ENCODE measurements around the gene UBAP2. TPM values are rescaled to one million over a fixed set of nuclear protein-coding genes. Genes with fewer than 3 reads are reported as not detected.

Gene UBAP2
- total RNA-seq, 1 donor from 2014 or later = 73.3 TPM

DNA sequence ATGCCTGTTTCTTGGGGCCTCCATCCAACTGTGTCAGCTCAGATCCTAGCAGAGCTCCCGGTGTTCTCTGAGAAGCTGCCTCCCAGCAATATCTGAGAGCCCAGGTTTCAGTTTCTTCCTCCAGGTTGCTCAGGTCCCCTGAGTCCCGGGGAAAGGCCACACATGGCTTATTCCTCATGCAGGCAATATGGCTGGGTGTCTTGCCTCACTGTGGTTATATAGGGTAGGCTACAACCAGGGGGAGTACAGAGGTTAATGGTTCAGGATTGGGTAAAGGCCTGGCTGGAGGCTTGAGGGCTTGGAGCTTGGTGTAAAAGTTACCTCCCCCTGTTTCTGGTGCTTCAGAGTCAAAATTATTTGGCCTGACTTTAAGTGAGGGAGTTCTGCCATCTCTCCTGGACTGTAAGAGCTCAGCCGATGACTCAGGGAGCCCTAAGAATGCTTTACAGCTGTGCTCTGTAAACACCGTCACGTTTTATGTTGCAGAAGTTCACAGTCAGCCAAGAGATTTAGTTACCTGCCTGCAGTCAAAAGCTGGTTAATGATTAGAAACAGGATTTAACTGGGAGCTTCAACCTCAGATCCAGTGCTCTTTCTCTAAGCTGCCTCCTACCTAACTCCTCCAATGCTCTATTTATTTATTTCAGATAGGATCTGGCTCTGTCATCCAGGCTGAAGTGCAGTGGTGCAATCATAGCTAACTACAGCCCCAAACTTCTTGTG is 24.3 kb upstream of the UBAP2 start:
- no peak for FAIRE-seq
- no peak overlapping the region for H3K27ac ChIP-seq (ENCODE audit: low read depth, low read length)
- H3K27me3 ChIP-seq (ENCODE audit: insufficient read depth, low read length) = no peaks in the 10 kb centered on the region
- no peaks in the 10 kb centered on the region for H3K36me3 Mint-ChIP-seq (ENCODE audit: low read depth, unreplicated experiment)
- H3K4me3 ChIP-seq (ENCODE audit: insufficient read depth, low read depth, low read length) = no peak overlapping the region
- H3K4me1 ChIP-seq (ENCODE audit: insufficient read depth, low read length) = peaks cover 15% of the 10 kb centered on the region
- H3K9me3 ChIP-seq (ENCODE audit: insufficient read depth, low read depth, low read length) = no peaks in the 10 kb centered on the region
- no peaks in the 10 kb centered on the region for H3K36me3 ChIP-seq (ENCODE audit: insufficient read depth, low read length)
- H3K79me2 ChIP-seq (ENCODE audit: insufficient read depth, low read length) = no peaks in the 10 kb centered on the region
- no peaks in the 10 kb centered on the region for H3K9me3 Mint-ChIP-seq (ENCODE audit: unreplicated experiment)
- peak overlapping the region; percentile 35 for H2AFZ ChIP-seq (ENCODE audit: low read depth, low read length)
- peak overlapping the region; percentile 89 for H3K27ac Mint-ChIP-seq (ENCODE audit: unreplicated experiment)
- no peaks in the 10 kb centered on the region for H4K20me1 ChIP-seq (ENCODE audit: insufficient read depth, low read length)
- peak overlapping the region; percentile 40 for H3K4me3 Mint-ChIP-seq (ENCODE audit: unreplicated experiment)
- peak; percentile 83 for DNase-seq (ENCODE audit: low read depth)
- no peak for TF ChIP-seq EZH2 (IDR thresholded peaks at IDR 0.05; ENCODE audit: insufficient read depth, low read length)
- TF ChIP-seq, protein P1, sequence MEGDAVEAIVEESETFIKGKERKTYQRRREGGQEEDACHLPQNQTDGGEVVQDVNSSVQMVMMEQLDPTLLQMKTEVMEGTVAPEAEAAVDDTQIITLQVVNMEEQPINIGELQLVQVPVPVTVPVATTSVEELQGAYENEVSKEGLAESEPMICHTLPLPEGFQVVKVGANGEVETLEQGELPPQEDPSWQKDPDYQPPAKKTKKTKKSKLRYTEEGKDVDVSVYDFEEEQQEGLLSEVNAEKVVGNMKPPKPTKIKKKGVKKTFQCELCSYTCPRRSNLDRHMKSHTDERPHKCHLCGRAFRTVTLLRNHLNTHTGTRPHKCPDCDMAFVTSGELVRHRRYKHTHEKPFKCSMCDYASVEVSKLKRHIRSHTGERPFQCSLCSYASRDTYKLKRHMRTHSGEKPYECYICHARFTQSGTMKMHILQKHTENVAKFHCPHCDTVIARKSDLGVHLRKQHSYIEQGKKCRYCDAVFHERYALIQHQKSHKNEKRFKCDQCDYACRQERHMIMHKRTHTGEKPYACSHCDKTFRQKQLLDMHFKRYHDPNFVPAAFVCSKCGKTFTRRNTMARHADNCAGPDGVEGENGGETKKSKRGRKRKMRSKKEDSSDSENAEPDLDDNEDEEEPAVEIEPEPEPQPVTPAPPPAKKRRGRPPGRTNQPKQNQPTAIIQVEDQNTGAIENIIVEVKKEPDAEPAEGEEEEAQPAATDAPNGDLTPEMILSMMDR (IDR thresholded peaks at IDR 0.05; ENCODE audit: insufficient read depth, low read depth, low read length) = no peak
- H3K4me1 Mint-ChIP-seq (ENCODE audit: low read depth, unreplicated experiment) = peaks cover 28% of the 10 kb centered on the region
- H3K27me3 Mint-ChIP-seq (ENCODE audit: low read depth, unreplicated experiment) = no peaks in the 10 kb centered on the region
- H3K9ac ChIP-seq (ENCODE audit: low read length) = no peak overlapping the region
- peak overlapping the region; percentile 20 for H3K4me2 ChIP-seq (ENCODE audit: low read length)

DNA sequence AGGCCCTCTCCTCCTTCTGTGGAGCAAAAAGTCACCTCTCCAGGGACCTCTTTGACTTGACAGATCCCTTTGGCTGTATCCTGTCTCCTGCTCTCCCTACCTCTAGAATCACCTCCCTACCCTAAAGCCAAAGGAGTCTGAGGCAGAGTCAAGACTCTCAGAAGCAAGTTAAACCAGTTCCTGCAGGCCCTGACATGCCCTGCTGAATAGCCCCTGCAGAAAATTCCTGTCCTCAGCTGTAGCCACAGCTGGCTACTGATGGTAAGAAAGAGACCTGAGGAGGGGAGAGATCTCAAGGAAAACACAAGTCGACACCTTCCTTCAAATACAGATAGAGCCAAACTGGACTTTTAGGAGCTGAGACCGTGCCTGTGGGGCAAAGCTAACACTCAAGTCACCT is 23.7 kb upstream of the UBAP2 start:
- Histone ChIP-seq H2AFZ (ENCODE audit: low read depth, low read length) (peak overlapping the region; percentile 35), H3K4me1 (ENCODE audit: insufficient read depth, low read length) (peaks cover 15% of the 10 kb centered on the region), H3K4me2 (ENCODE audit: low read length) (peak overlapping the region; percentile 20), H3K79me2 (ENCODE audit: insufficient read depth, low read length) (no peaks in the 10 kb centered on the region), H3K9ac (ENCODE audit: low read length) (no peak overlapping the region), H3K4me3 (ENCODE audit: insufficient read depth, low read depth, low read length) (no peak overlapping the region), H3K27ac (ENCODE audit: low read depth, low read length) (no peak overlapping the region), H3K27me3 (ENCODE audit: insufficient read depth, low read length) (no peaks in the 10 kb centered on the region), H4K20me1 (ENCODE audit: insufficient read depth, low read length) (no peaks in the 10 kb centered on the region), H3K9me3 (ENCODE audit: insufficient read depth, low read depth, low read length) (no peaks in the 10 kb centered on the region), H3K36me3 (ENCODE audit: insufficient read depth, low read length) (no peaks in the 10 kb centered on the region)
- no peaks in the 10 kb centered on the region for H3K36me3 Mint-ChIP-seq (ENCODE audit: low read depth, unreplicated experiment)
- H3K4me3 Mint-ChIP-seq (ENCODE audit: unreplicated experiment) = no peak overlapping the region
- no peaks in the 10 kb centered on the region for H3K27me3 Mint-ChIP-seq (ENCODE audit: low read depth, unreplicated experiment)
- H3K4me1 Mint-ChIP-seq (ENCODE audit: low read depth, unreplicated experiment) = peaks cover 28% of the 10 kb centered on the region
- H3K27ac Mint-ChIP-seq (ENCODE audit: unreplicated experiment) = peak overlapping the region; percentile 89
- no peaks in the 10 kb centered on the region for H3K9me3 Mint-ChIP-seq (ENCODE audit: unreplicated experiment)
- no peak for DNase-seq (ENCODE audit: low read depth)
- TF ChIP-seq, protein P1 (IDR thresholded peaks at IDR 0.05; ENCODE audit: insufficient read depth, low read depth, low read length) = no peak
- TF ChIP-seq EZH2 (IDR thresholded peaks at IDR 0.05; ENCODE audit: insufficient read depth, low read length) = no peak
- no peak for FAIRE-seq

All from astrocyte (in vitro differentiated cells and primary cell).